Endodermal cell (in vitro differentiated cells): ENCODE data around the gene FBXO47. TPM values are rescaled to one million over a fixed set of nuclear protein-coding genes. Genes with fewer than 3 reads are reported as not detected.

Experiments
- DNase-seq: peaks from one replicate; pipeline ENCODE4 v3.0.0-alpha.2; 2017
- H3K27ac ChIP-seq: 2 replicates; pipeline ENCODE4 v1.5.1; 2013; ENCODE audit warnings: mild to moderate bottlenecking, low read depth, low read length, moderate library complexity
- H3K27me3 ChIP-seq: 2 replicates; pipeline ENCODE4 v1.6.1; 2013; ENCODE audit warnings: mild to moderate bottlenecking, low read length, moderate library complexity; ENCODE audit not compliant: insufficient read depth, control insufficient read depth, poor library complexity, severe bottlenecking
- H3K36me3 ChIP-seq: 2 replicates; pipeline ENCODE4 v1.7.0; 2013; ENCODE audit warnings: mild to moderate bottlenecking, low read length, moderate library complexity; ENCODE audit not compliant: control insufficient read depth, insufficient read depth
- H3K4me1 ChIP-seq: one replicate; pipeline ENCODE4 v1.7.0; 2013; ENCODE audit warnings: low read length; ENCODE audit not compliant: control insufficient read depth, insufficient read depth
- H3K4me3 ChIP-seq: 2 replicates; pipeline ENCODE4 v1.5.1; 2013; ENCODE audit warnings: mild to moderate bottlenecking, low read length, moderate library complexity
- H3K9ac ChIP-seq: 2 replicates; pipeline ENCODE4 v1.6.1; 2013; ENCODE audit warnings: mild to moderate bottlenecking, low read length, moderate library complexity; ENCODE audit not compliant: poor library complexity, severe bottlenecking; ENCODE audit errors: extremely low read depth
- H3K9me3 ChIP-seq: 2 replicates; pipeline ENCODE4 v1.6.1; 2013; ENCODE audit warnings: mild to moderate bottlenecking, low read length, moderate library complexity; ENCODE audit not compliant: control insufficient read depth
- H3K27ac Mint-ChIP-seq: 2 replicates; pipeline ENCODE4 v1.8.0; 2020; ENCODE audit warnings: mixed read lengths
- H3K27me3 Mint-ChIP-seq: 2 replicates; pipeline ENCODE4 v1.8.0; 2021; ENCODE audit warnings: mild to moderate bottlenecking, mixed read lengths; ENCODE audit not compliant: insufficient read depth
- H3K36me3 Mint-ChIP-seq: 2 replicates; pipeline ENCODE4 v1.8.0; 2020; ENCODE audit warnings: low read depth, mixed read lengths
- H3K4me1 Mint-ChIP-seq: 2 replicates; pipeline ENCODE4 v1.8.0; 2020; ENCODE audit warnings: mixed read lengths
- H3K4me3 Mint-ChIP-seq: 2 replicates; pipeline ENCODE4 v1.8.0; 2020; ENCODE audit warnings: mild to moderate bottlenecking, moderate library complexity, mixed read lengths
- H3K9me3 Mint-ChIP-seq: 2 replicates; pipeline ENCODE4 v1.8.0; 2020; ENCODE audit warnings: mild to moderate bottlenecking, mixed read lengths
- CTCF ChIP-seq: fragments of 200-600 bp; sonication (generic); conservative IDR thresholded peaks from 2 replicates; pipeline ENCODE4 v1.5.0; 2021; ENCODE audit warnings: antibody characterized with exemption, mild to moderate bottlenecking
- WGBS, 2 experiments: methylation state at CpG; one replicate each; pipeline versions ENCODE4 v1.1.5 to v1.1.7; 2013; ENCODE audit warnings: missing lambda C conversion rate in 2 of 2, mixed read lengths in 1 of 2; ENCODE audit not compliant: insufficient coverage in 1 of 2, insufficient read length in 1 of 2; 5-methylcytosine and 5-hydroxymethylcytosine counted together
- microRNA-seq: library from miRNA; unstranded; fragments of <30 nt; microRNA quantifications from one replicate; pipeline ENCODE4 v1.2.0, GENCODE V29; 2020; ENCODE audit warnings: borderline microRNAs expressed
- total RNA-seq, 2 donors: library from RNA; stranded (reverse); fragmentation: NEBNext Ultra II Directional in 1 of 2; extraction: Animal tissue kit (Norgen Biotek cat#: 25700) in 1 of 2; gene quantifications; 2 replicates in 1 of 2; 3 replicates in 1 of 2; pipeline ENCODE4 v1.2.1, GENCODE V29; 2021

Gene FBXO47
- total RNA-seq, 2 donors from 2014 or later: not detected

GRCh38 chr17:38889745-38890409 lies 77.3 kb downstream of the FBXO47 start:
- no peak overlapping the region for H3K4me3 Mint-ChIP-seq
- Histone ChIP-seq H3K9me3 (no peaks in the 10 kb centered on the region), H3K4me3 (no peak overlapping the region), H3K36me3 (peaks cover 82% of the 10 kb centered on the region), H3K4me1 (peaks cover 9% of the 10 kb centered on the region), H3K27me3 (no peaks in the 10 kb centered on the region), H3K27ac (no peak overlapping the region), H3K9ac (no peak overlapping the region)
- no peak for DNase-seq
- H3K27me3 Mint-ChIP-seq: no peaks in the 10 kb centered on the region
- H3K4me1 Mint-ChIP-seq: peaks cover 26% of the 10 kb centered on the region
- TF ChIP-seq CTCF: no peak
- H3K36me3 Mint-ChIP-seq: peaks cover 51% of the 10 kb centered on the region
- H3K27ac Mint-ChIP-seq: no peak overlapping the region
- 93 to 98% methylated on average over 9 to 12 of the region's 12 CpGs for WGBS, 2 experiments
- no peaks in the 10 kb centered on the region for H3K9me3 Mint-ChIP-seq

GRCh38 chr17:38888842-38889241 lies 78.4 kb downstream of the FBXO47 start:
- no peak for TF ChIP-seq CTCF
- Mint-ChIP-seq H3K9me3 (no peaks in the 10 kb centered on the region), H3K27me3 (no peaks in the 10 kb centered on the region), H3K4me3 (no peak overlapping the region), H3K4me1 (peaks cover 24% of the 10 kb centered on the region), H3K27ac (no peak overlapping the region), H3K36me3 (peaks cover 47% of the 10 kb centered on the region)
- Histone ChIP-seq H3K9ac (no peak overlapping the region), H3K9me3 (no peaks in the 10 kb centered on the region), H3K27ac (no peak overlapping the region), H3K4me1 (peaks cover 12% of the 10 kb centered on the region), H3K27me3 (no peaks in the 10 kb centered on the region), H3K4me3 (no peak overlapping the region), H3K36me3 (peaks cover 86% of the 10 kb centered on the region)
- WGBS, 2 experiments: 92 to 95% methylated on average over 8 to 9 of the region's 9 CpGs
- DNase-seq: no peak

- no peak for TF ChIP-seq CTCF
- no peak for DNase-seq
- no peak overlapping the region for H3K27ac ChIP-seq
- H3K9me3 Mint-ChIP-seq: no peaks in the 10 kb centered on the region
- no peak overlapping the region for H3K9ac ChIP-seq
- H3K27ac Mint-ChIP-seq: no peak overlapping the region
- H3K4me1 ChIP-seq: peaks cover 13% of the 10 kb centered on the region
- peaks cover 85% of the 10 kb centered on the region for H3K36me3 ChIP-seq
- H3K36me3 Mint-ChIP-seq: peaks cover 55% of the 10 kb centered on the region
- H3K4me3 ChIP-seq: no peak overlapping the region
- H3K4me3 Mint-ChIP-seq: no peak overlapping the region
- peaks cover 36% of the 10 kb centered on the region for H3K4me1 Mint-ChIP-seq
- WGBS, 2 experiments: 92 to 93% methylated on average over 6 to 8 of the region's 8 CpGs
- no peaks in the 10 kb centered on the region for H3K27me3 Mint-ChIP-seq
- H3K27me3 ChIP-seq: no peaks in the 10 kb centered on the region
- H3K9me3 ChIP-seq: no peaks in the 10 kb centered on the region
Observed at GRCh38 chr17:38886643-38887010, 80.6 kb downstream of the FBXO47 start.

Small RNAs within 50 kb of the gene (microRNA-seq; reads per million reads assigned to microRNA genes)
- not detected for gene MIR6779

Other genes starting within 250 kb of the FBXO47 start
- gene CISD3, start 237.1 kb downstream of the FBXO47 start, total RNA-seq: 10 to 100 TPM in 1 of 2 donors, 1 to 10 TPM in 1; 8.9 to 11.2 TPM
- gene PCGF2, start 219.1 kb downstream of the FBXO47 start, total RNA-seq: 100 to 1,000 TPM; 101 to 106 TPM
- 100 to 1,000 TPM; 192 to 244 TPM for gene PSMB3, start 214.7 kb downstream of the FBXO47 start, total RNA-seq
- 10 to 100 TPM; 74.3 to 91.6 TPM for gene PIP4K2B, start 167.8 kb downstream of the FBXO47 start, total RNA-seq
- gene CWC25, start 142.1 kb downstream of the FBXO47 start, total RNA-seq: 10 to 100 TPM; 14.6 to 15.0 TPM
- 1,000 to 10,000 TPM; 1,194 to 1,262 TPM for gene RPL23, start 113.7 kb downstream of the FBXO47 start, total RNA-seq
- 100 to 1,000 TPM; 168 to 177 TPM for gene LASP1, start 97.3 kb downstream of the FBXO47 start, total RNA-seq
- 1 to 10 TPM; 9.0 TPM for gene PLXDC1, start 184.2 kb upstream of the FBXO47 start, total RNA-seq
- not detected for gene ARL5C, start 198.8 kb upstream of the FBXO47 start, total RNA-seq
- gene CACNB1, start 230.3 kb upstream of the FBXO47 start, total RNA-seq: 10 to 100 TPM; 12.2 to 13.2 TPM
- 1,000 to 10,000 TPM; 1,782 to 1,829 TPM for gene RPL19, start 232.9 kb upstream of the FBXO47 start, total RNA-seq